ENCODE data around the gene SNAP47.

GRCh38 chr1:227763246-227764018, 28.2 kb downstream of the SNAP47 start:
- TF ChIP-seq CTBP1 (IDR thresholded peaks at IDR 0.05; ENCODE audit: borderline replicate concordance) (no peak), NFRKB (IDR thresholded peaks at IDR 0.05) (no peak), ARNT (IDR thresholded peaks at IDR 0.05) (no peak), BHLHE40 (IDR thresholded peaks at IDR 0.05; ENCODE audit: borderline replicate concordance) (no peak), ELF4 (IDR thresholded peaks at IDR 0.05) (no peak), FOXM1 (IDR thresholded peaks at IDR 0.05; ENCODE audit: borderline replicate concordance) (no peak), PKNOX1 (IDR thresholded peaks at IDR 0.05) (no peak), TARDBP (IDR thresholded peaks at IDR 0.05) (no peak), SUZ12 (IDR thresholded peaks at IDR 0.05) (no peak)

All from HEK293T (cell line).